GM21576 (cell line): Measurements from ENCODE around the gene HNF1B.
"Not testable (repeated sequence)": the region's sequence is repeated elsewhere in the genome, so short reads cannot be mapped to it uniquely, and the experiment has no call there.

Source experiments
- ATAC-seq: cut with Tn5 transposase; IDR thresholded peaks from one replicate; pipeline ENCODE4 v1.9.1; 2021; ENCODE audit warnings: mild to moderate bottlenecking, moderate library complexity; ENCODE audit not compliant: unreplicated experiment

HNF1B gene

GRCh38 chr17:37708008-37708615 lies 36.7 kb downstream of the HNF1B start:
- ATAC-seq: no peak

GRCh38 chr17:37706446-37706845 lies 38.4 kb downstream of the HNF1B start:
- no peak for ATAC-seq

- no peak for ATAC-seq
Measured at GRCh38 chr17:37702598-37702997, 42.3 kb downstream of the HNF1B start.

- no peak for ATAC-seq
Measured at GRCh38 chr17:37701496-37701898, 43.4 kb downstream of the HNF1B start.

DNA sequence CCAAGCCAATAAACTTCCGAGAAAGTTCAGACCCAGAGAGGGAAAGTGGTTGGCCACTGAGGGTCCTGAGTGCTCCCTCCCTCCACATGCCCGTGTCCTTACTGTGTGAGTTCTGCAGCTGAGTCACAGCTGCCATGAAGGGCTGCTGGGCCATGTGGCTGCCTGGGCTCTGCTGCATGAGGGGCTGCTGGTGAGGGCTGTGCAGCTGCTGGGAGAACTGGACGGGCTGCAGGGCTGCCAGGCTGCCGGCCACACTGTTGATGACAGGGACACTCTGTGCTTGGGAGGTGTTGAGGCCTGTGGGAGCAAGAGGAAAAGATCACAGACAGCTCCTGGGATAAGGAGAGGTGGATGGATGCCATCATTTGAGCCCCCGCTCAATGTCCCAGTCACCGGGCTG lies 44.0 kb downstream of the HNF1B start:
- no peak for ATAC-seq

DNA sequence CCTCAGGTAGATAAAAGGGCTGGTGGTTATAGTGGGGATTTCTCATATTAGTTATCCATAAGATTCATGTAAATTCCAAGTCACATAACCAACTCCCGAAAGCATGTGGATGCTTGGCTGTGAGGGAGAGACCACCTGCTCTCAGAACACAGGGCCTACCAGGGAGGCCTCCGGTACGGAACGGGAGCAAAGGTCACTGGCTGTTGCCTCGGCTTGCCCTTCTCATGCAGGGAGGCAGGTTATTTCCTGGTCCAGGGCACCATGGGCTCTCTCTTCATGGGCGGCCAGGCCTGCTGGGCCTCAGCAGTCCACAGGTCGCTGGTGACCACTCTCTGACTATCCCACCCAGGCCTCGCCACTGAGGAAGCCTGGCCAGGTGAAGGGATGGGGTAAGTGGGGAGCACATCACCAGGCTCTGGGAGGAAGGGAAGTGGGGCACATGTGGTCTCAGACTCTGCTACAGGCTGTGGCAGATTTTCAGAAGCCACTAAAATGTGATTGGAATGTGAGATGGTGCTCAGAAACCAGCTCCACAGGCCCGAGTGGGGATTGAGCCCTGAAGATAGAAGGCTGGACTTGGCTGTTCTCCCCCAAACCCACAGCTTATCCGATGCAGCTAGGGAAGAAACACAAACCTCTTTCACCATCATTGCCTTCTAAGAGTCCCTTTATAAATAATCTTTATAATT lies 45.4 kb downstream of the HNF1B start:
- ATAC-seq: no peak

- no peak for ATAC-seq
Measured at GRCh38 chr17:37698911-37699255, 46.0 kb downstream of the HNF1B start.

DNA sequence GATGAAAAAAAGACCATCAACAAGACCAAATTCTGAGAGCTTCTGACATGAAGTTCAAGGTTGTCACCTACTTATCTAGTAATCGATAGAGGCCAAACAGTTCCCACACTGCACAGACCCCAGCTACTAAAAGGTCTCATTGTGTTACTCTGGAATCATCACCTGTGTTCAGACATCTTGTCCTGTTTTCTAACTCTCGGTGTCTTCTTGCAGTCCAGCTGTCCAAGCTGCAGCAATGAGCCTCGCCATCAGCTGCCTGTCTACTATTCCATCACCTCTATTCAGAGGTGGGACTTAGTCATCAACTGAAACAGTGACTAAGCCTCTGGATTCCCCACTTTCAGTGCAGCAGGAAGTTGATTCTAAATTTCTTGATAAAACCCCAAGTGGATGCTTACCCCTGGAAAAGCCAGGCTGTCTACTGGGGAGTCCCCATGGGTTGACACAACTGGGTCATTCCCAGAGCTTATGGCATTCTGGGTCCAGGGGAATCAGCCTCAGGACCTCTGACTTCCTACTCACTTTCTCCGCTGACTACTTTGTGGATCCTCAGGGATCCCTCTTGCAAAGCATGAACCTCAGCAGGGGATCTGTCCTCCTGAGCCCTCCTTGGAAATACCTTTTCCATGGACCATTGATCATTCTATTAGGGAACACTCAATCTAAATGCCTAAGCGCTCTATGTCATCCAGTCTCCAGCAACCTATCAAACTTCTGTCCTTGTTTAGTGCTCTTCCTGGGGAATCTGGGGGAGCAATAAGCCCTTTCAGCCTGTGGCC lies 46.5 kb downstream of the HNF1B start:
- ATAC-seq: no peak

GRCh38 chr17:37697381-37697780 lies 47.5 kb downstream of the HNF1B start:
- ATAC-seq: no peak

GRCh38 chr17:37696366-37696765 lies 48.5 kb downstream of the HNF1B start:
- ATAC-seq: no peak

DNA sequence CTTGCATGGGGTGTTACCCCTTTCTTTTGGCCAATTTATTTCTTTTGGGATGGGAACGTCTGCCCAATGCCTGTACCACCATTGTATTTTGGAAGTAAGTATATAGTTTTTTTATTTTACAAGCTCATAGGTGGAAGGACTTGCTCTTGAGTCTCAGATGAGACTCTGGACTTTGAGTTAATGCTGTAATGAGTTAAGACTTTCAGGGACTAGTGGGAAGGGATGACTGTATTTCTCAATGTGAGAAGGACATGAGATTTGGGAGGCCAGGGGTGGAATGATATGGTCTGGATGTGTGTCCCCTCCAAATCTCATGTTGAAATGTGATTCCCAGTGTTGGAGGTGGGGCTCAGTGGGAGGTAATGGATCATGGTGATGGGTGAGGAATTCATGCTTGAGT lies 49.1 kb downstream of the HNF1B start:
- ATAC-seq: no peak

DNA sequence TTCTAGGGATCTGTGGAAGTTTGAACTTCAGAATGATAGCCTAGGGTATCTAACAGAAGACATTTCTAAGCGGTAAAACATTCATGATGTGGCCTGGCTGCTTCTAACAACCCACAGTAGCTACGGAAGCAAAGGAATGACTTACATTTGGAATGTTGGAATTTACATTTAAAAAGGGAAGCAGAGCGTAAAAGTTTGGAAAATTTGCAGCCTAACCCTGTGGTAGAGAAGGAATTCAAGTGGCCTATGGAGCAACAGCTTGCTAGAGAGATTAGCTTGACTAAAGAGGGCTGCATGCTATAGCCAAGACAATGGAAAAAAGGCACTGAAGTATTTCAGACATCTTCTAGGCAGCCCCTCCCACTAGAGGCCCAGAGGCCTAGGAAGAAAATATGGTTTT lies 50.1 kb downstream of the HNF1B start:
- no peak for ATAC-seq

DNA sequence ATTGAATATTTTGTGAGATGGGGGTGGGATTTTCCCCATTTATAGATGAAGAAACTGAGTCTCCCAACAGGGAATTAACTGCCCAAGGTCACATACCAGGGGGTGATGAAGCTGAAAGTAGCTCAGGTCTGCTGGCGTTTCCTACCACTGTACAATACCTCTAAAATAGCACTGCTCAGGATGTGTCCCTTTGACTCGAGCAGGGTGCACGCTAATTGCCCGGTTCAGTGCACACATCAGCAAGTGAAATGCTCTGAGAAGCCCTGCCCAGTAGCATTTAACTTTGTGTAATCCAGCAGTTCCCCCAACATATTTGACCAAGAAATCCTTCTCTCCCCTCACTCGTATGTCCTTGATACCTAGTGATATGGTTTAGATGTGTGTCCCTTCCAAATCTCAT lies 51.5 kb downstream of the HNF1B start:
- no peak for ATAC-seq

DNA sequence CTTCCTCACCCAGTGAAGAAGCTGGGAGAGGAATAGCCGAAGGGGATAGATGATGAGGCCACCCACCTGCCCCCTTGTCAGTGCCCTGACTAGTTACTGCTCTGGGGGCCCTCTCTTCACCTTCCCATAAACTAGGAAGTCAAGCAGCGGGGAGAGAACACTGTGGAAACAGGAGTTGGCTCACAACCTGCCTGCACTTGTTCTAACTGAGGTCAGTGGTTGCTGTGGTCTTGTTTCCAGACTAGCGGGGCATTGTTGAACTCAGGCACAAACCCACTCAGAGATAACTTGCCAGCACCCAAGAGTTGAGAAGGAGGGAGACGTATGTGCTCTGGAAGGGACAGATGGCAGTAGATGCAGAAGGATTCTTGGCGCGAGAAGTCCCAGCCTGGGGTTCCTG lies 53.1 kb downstream of the HNF1B start:
- no peak for ATAC-seq

GRCh38 chr17:37689317-37689716 lies 55.5 kb downstream of the HNF1B start:
- ATAC-seq: no peak

DNA sequence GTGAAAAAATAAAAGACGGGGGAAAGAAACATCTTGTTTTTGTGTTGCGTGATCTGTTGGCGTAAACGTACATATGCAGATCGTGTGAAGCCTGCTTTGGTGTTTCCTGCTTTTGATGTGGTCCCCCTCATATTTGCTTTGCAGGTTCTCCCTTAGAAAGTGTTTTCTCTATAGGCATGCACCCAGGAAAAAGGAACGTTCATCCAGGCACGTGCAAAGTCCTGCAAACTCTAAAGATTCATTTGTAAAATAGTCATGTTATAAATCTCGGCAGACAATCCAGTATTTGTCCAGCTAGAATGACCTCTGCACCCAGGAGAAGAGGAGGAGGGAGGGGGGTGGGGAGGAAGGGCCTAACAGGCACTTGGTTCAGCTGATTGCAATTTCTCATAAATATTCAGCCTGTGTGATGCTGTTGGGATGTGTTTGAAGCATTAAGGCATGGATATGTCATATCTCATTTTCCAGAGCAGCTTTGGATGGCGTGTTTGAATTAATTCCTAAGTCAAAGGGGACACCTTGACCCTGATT lies 61.3 kb downstream of the HNF1B start:
- ATAC-seq: no peak

- no peak for ATAC-seq
Measured at GRCh38 chr17:37682007-37682406, 62.9 kb downstream of the HNF1B start.

DNA sequence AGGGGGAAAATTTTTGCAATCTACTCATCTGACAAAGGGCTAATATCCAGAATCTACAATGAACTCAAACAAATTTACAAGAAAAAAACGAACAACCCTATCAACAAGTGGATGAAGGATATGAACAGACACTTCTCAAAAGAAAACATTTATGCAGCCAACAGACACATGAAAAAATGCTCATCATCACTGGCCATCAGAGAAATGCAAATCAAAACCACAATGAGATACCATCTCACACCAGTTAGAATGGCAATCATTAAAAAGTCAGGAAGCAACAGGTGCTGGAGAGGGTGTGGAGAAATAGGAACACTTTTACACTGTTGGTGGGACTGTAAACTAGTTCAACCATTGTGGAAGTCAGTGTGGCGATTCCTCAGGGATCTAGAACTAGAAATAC lies 64.9 kb downstream of the HNF1B start:
- not testable (repeated sequence) for ATAC-seq

DNA sequence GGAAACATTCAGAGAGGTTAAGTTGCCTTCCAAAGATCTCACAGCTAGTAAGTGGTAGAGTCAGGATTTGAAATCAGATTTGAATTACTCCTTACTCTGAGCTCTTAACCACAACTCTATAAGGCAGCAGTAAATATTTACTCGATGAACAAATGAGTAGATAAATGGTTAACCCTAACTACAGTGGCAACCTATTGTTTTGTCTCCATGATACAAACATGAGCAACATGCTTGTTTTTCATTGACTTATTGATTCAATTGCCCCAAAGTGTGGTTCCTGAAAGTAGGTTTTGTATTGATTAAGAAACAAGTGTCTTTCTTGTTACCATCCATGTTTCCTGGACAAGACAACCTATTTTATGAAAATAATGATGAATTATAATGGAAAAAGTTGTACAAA lies 66.8 kb downstream of the HNF1B start:
- ATAC-seq: no peak

DNA sequence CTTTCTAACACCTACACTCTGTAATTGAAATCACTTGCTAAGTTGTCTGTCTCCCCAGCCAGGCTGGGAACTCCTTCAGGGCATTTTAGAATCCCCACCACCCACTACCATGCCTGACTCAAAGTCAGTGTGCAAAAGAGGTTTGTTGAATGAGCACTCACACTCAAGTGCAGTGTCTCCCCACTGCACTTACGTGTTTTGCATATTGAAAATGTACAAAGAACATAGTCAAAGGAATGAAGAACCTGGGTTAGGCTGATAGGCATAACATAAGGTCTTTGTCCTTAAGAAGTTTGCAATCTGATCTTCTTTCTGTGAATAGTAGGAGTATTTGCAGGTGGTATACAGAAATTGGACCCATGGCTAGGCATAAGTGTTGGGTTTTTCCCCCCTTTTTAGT lies 67.8 kb downstream of the HNF1B start:
- no peak for ATAC-seq

- ATAC-seq: no peak
Measured at GRCh38 chr17:37676115-37676925, 68.5 kb downstream of the HNF1B start.
